Midbrain (tissue), 1 donor: Measurements from ENCODE around the gene PCNT.

Experiments
- DNase-seq: peaks from one replicate; lab custom pipeline; 2025; lab: John Stamatoyannopoulos, UW

PCNT gene

DNA sequence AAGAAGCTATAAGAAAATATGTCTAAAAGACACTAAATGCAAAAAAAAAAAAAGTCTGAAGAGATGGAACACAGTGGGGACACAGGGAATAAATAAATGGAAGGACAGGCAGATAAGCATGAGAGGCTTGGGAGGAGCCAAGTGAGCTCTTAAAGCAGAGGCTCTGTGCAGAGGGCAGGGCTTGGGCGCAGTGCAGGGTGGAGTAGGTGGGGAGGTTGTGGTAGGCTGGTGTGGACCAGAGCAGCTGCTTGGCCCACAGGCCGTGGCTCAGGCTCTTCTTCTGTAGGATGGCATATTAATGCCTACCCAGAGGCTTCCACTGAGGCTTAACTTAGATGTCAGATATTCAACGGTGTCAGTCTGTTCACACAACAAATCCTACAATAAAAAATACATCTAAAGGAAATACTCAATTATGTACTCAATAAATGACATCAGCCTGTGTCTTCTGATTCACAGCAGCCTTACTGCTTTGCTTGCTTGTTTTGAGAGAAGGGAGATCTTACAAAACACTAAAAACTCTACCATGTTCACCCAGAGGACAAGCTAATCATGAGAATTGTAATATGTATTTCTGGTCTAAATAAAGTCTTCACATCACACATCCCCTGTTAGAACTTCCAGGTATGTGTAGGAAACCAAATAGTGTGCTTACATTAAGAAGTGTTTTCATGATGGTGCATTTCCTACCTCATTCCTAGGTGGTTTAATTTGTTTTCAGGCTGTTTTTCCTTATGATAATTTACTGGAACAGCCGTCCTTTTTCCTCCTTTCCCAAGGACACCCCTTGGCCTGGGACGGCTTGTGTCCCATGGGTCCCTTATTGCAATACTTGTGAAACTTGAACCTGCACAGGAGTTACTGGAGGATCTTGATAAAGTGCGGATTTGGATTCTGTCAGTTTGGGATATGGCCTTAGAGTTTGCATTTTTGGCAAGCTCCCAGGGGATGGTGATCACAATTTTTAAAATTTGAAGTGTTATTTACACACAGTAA lies 159.6 kb downstream of the PCNT start:
- DNase-seq: no peak

DNA sequence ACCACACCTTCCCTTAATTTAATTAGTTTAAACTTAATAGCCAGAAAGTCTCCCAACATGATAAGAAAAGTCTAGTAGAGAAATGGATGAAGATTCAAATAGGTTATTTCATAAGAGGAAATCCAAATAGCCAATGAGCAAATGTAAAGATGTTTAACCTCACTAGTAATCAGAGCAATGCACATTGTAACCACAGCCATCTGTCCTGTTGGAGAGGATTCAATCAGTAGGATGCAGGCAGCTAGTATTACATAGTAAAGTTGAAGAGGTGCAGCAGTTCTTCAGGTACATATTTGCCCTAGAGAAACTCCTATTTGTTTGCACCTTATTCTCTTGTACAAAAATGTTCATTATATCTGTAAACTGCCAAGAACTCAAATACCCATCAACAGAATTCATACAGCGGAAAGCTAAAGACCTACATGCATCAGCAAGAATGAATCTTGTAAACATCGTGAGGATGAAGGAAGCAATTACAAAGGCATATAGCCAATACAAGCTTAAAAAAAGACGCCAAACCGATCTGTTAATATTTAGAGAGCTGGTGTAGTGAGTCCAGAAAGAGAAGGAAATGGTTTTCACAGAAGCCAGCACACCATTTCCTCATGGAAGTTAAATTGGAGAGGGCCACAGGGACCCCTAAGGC lies 162.6 kb downstream of the PCNT start:
- no peak for DNase-seq

DNA sequence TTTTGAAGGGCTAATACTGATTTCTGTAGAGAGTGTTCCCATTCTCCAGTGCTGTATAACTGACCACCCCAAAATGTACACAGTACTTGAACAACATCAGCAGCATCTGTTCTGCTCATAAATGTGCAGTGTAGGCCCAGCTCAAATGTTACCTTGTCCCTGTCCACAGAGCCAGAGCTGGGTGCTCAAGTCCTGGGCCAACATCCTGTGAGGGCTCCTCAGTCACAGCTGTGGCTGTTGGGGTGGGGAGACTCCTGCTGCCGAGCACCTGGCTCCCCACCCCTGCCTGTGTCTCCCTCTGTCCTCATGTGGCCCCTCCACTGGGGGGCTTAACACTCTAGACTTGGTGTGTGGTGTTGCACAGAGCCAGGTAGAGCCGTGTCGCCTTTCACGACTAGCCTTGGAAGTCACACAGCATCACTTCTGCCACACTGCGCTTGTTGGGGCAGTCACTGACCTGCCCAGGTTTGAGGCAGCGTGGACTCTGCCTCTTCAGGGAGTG lies 165.3 kb downstream of the PCNT start:
- DNase-seq: no peak

DNA sequence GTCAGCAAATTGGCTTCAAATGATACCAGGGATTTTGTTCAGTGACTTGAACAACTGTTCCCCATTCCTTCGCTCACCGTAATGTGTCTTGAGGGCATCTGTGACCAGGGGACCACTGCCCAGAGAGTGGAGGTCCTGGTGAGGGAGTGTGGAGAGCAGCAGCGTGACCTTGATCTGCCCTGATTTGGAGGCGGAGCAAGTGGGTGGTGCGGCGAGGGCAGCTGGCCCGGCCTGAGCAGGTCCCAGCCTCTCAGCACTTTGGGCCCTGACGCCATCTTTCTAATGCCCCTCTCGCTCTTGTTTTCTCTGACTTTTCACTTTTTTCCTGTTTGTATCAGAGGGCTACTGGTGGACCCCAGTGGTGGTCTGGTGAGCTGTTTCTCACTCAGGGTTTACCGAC lies 165.8 kb downstream of the PCNT start:
- DNase-seq: no peak

DNA sequence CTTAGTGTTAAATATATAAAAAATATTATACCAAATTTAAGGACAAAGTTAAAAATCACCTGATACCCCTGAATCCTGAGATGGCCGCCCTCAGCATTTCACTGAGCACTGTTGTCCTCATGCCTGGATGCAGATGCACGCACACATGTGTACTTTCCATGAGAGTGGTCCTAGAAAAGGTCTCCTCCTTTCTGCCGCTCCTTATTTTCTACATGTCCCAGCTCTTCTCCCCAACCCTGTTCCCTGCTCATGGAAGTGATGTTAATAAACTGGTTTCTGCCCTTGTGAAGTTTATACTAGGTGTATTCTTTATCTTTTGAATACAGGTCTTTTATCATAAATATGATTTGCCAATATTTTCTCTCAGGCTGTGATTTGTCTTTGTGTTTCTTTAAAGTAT lies 167.6 kb downstream of the PCNT start:
- no peak for DNase-seq

DNA sequence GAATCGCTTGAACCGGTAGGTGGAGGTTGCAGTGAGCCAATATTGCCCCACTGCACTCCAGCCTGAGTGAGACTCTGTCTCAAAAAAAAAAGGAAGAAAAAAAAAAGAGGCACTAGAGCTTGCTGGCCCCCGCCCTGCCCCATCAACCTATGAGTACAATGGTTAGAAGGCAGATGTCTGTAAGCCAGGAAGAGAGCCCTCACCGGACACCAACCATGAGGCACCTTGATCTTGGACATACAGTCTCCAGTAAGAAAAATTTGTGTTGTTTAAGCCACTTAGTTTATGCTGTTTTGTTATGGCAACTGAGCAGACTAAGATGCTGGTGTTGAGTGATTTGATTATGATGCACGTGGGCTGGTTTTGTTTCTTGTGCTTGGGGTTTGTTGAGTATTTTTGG lies 168.9 kb downstream of the PCNT start:
- DNase-seq: no peak

DNA sequence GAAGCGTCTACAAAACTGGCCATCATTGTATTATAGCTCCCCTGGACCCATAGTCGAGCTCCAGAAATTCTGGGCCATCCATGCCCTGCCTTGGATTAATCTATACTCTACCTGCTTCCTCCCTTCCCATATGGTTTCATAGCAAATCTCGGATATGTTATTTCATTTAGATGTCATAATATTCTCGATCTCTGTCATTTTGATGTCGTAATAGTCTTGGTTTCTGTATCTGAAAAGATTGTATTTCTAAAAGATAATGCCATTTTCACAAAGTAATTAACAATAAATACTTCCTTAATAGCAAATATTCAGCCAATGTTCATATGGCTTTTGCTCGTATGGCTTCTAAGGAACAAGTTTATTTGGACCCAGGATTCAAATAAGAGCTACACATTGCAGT lies 169.9 kb downstream of the PCNT start:
- no peak for DNase-seq
